ENCODE data around the gene NPAS2. TPM values are rescaled to one million over a fixed set of nuclear protein-coding genes. Genes with fewer than 3 reads are reported as not detected.

The NPAS2 gene
- total RNA-seq, 2 donors from 2014 or later, result 39.2 to 49.4 TPM

- no peak for DNase-seq (ENCODE audit: low spot score)
- Histone ChIP-seq H3K27me3 (no peaks in the 10 kb centered on the region), H3K4me1 (peaks cover 0 to 16% of the 10 kb centered on the region in 2 donors), H3K9me3 (no peaks in the 10 kb centered on the region), H3K4me3 (no peak overlapping the region), H3K27ac (no peak overlapping the region), H3K36me3 (no peaks in the 10 kb centered on the region)
- no peak for TF ChIP-seq CTCF (IDR thresholded peaks at IDR 0.05)
These were observed 33.3 kb downstream of the NPAS2 start for GRCh38 chr2:100852999-100853908.

DNA sequence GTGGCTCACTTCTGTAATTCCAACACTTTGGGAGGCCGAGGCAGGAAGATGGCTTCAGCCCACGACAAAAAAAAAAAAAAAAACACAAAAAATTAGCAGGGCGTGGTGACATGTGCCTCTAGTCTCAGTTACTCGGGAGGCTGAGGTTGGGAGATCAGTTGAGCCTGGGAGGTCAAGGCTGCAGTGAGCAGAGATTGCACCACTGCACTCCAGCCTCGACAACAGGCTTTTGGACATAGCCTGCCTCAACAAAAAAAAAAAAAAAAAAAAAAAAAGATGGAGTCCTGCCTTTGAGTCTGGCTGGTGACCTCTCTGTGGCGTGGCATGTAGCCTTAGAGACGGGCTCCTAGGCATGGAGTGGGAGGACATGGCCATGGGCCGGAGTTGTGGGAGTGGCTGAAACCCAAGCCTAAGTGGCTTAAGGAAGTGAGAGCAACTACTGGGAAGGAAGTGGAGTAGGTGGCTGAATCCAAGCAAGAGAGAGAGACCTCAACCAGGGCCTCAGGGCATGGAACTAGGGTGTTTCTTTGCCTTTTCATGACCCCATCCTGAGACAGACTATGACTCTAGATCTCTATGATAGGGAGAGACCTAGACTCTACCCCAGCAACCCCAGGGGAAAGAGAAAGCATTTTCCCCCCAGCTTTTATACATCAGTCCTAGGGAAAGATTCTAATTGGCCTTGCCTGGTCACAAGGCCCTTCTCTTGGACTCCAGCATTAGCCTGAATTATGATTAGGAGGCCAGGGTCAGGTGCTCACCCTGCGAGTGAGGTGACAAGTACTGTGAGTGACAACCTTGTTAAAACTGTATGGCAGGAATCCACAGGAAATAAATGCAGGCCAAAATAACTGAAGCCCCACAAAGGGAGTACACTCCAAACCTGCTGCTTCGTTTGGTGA is 34.2 kb downstream of the NPAS2 start:
- Histone ChIP-seq H3K27ac (no peak overlapping the region), H3K36me3 (no peaks in the 10 kb centered on the region), H3K4me1 (peaks cover 0 to 16% of the 10 kb centered on the region in 2 donors), H3K27me3 (no peaks in the 10 kb centered on the region), H3K4me3 (no peak overlapping the region), H3K9me3 (no peaks in the 10 kb centered on the region)
- no peak for DNase-seq (ENCODE audit: low spot score)
- no peak for TF ChIP-seq CTCF (IDR thresholded peaks at IDR 0.05)

DNA sequence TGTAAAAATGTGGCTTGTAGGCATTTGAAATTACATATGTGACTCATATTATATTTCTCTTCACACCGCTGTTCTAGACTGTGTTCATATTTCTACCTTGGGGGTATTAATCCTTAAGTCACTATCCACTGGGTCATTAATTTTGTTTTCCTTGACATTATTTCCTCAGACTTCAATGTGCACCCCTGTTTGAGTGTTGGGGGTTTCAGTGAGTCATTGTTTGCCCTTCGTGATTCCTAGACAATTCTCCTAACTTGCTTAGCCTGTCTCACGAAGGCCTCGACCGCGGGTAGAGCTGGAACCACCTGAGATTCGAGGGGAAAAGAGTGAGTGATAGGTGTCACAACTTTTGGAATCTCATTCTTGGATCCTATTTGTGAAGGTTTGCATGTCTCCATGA is 35.1 kb downstream of the NPAS2 start:
- Histone ChIP-seq H3K27ac (no peak overlapping the region), H3K27me3 (no peaks in the 10 kb centered on the region), H3K4me3 (no peak overlapping the region), H3K36me3 (no peaks in the 10 kb centered on the region), H3K4me1 (peaks cover 0 to 16% of the 10 kb centered on the region in 2 donors), H3K9me3 (no peaks in the 10 kb centered on the region)
- DNase-seq (ENCODE audit: low spot score), result no peak
- no peak for TF ChIP-seq CTCF (IDR thresholded peaks at IDR 0.05)

GRCh38 chr2:100855606-100856005 is 35.7 kb downstream of the NPAS2 start:
- H3K9me3 ChIP-seq, result no peaks in the 10 kb centered on the region
- peaks cover 0 to 16% of the 10 kb centered on the region in 2 donors for H3K4me1 ChIP-seq
- no peak overlapping the region for H3K27ac ChIP-seq
- no peak overlapping the region for H3K4me3 ChIP-seq
- DNase-seq (ENCODE audit: low spot score), result no peak
- no peak for TF ChIP-seq CTCF (IDR thresholded peaks at IDR 0.05)
- H3K27me3 ChIP-seq, result no peaks in the 10 kb centered on the region
- no peaks in the 10 kb centered on the region for H3K36me3 ChIP-seq

- no peak overlapping the region for H3K27ac ChIP-seq
- no peaks in the 10 kb centered on the region for H3K36me3 ChIP-seq
- TF ChIP-seq CTCF (IDR thresholded peaks at IDR 0.05), result no peak
- DNase-seq (ENCODE audit: low spot score), result no peak
- no peaks in the 10 kb centered on the region for H3K27me3 ChIP-seq
- no peaks in the 10 kb centered on the region for H3K9me3 ChIP-seq
- H3K4me1 ChIP-seq, result peaks cover 0 to 16% of the 10 kb centered on the region in 2 donors
- H3K4me3 ChIP-seq, result no peak overlapping the region
These were observed 36.8 kb downstream of the NPAS2 start for GRCh38 chr2:100856732-100857131.

Data from right atrium auricular region (tissue), 2 donors.